CD14-positive monocyte (primary cell): ENCODE measurements around the gene USP20. TPM values are rescaled to one million over a fixed set of nuclear protein-coding genes. Genes with fewer than 3 reads are reported as not detected.

Source experiments
- DNase-seq, 3 donors: peaks; one replicate each; pipeline ENCODE4 v3.0.0-alpha.2; 2011 to 2022
- H2AFZ ChIP-seq: 2 replicates; pipeline ENCODE4 v1.6.0; 2012; ENCODE audit warnings: mild to moderate bottlenecking, low read depth, low read length, inconsistent platforms; ENCODE audit not compliant: insufficient read depth, poor library complexity, severe bottlenecking
- H3K27ac ChIP-seq, 2 donors: 1 replicate in 1 of 2; 2 replicates in 1 of 2; pipeline ENCODE4 v1.5.1; 2012 to 2013; ENCODE audit warnings: low read length in 2 of 2, control low read depth in 1 of 2, inconsistent platforms in 1 of 2, low read depth in 1 of 2, mild to moderate bottlenecking in 1 of 2
- H3K27me3 ChIP-seq, 2 donors: one replicate each; pipeline versions ENCODE4 v1.6.0 to v1.6.1; 2011 to 2013; ENCODE audit warnings: low read length in 2 of 2; ENCODE audit not compliant: control insufficient read depth in 2 of 2, insufficient read depth in 2 of 2
- H3K36me3 ChIP-seq, 2 donors: replicated peaks in 1 of 2; 1 replicate in 1 of 2; 2 replicates in 1 of 2; pipeline versions ENCODE4 v1.5.1 to v1.6.1; 2012 to 2013; ENCODE audit warnings: low read length in 2 of 2, control low read depth in 1 of 2, inconsistent platforms in 1 of 2, mild to moderate bottlenecking in 1 of 2; ENCODE audit not compliant: insufficient read depth in 2 of 2, control insufficient read depth in 1 of 2
- H3K4me1 ChIP-seq, 2 donors: 1 replicate in 1 of 2; 2 replicates in 1 of 2; pipeline versions ENCODE4 v1.5.1 to v1.6.1; 2012 to 2013; ENCODE audit warnings: low read length in 2 of 2, control low read depth in 1 of 2, inconsistent platforms in 1 of 2, mild to moderate bottlenecking in 1 of 2, moderate library complexity in 1 of 2; ENCODE audit not compliant: insufficient read depth in 2 of 2, control insufficient read depth in 1 of 2
- H3K4me2 ChIP-seq: replicated peaks from 2 replicates; pipeline ENCODE3; 2012; ENCODE audit warnings: low read length, moderate library complexity, mild to moderate bottlenecking; ENCODE audit not compliant: poor library complexity, severe bottlenecking; ENCODE audit errors: extremely low read depth
- H3K4me3 ChIP-seq, 3 experiments: fragments of 200-600 bp in 1 of 3; sonication (generic) in 1 of 3; replicated peaks in 1 of 3; 1 replicate in 2 of 3; 2 replicates in 1 of 3; pipeline ENCODE4 v1.5.1; 2011 to 2013; ENCODE audit warnings: low read length in 3 of 3, mild to moderate bottlenecking in 3 of 3, control low read depth in 2 of 3, low read depth in 2 of 3, inconsistent platforms in 1 of 3, moderate library complexity in 1 of 3
- H3K79me2 ChIP-seq: 2 replicates; pipeline ENCODE4 v1.6.0; 2012; ENCODE audit warnings: mild to moderate bottlenecking, control low read depth, inconsistent platforms, low read length, moderate library complexity; ENCODE audit not compliant: insufficient read depth
- H3K9ac ChIP-seq: 2 replicates; pipeline ENCODE4 v1.6.0; 2017; ENCODE audit warnings: low read length, mild to moderate bottlenecking; ENCODE audit not compliant: insufficient read depth, poor library complexity, severe bottlenecking
- H3K9me3 ChIP-seq, 2 donors: replicated peaks in 1 of 2; 1 replicate in 1 of 2; 2 replicates in 1 of 2; pipeline versions ENCODE4 v1.5.1 to v1.6.1; 2012 to 2013; ENCODE audit warnings: low read length in 2 of 2, control low read depth in 1 of 2; ENCODE audit not compliant: control insufficient read depth in 1 of 2, insufficient read depth in 1 of 2
- H4K20me1 ChIP-seq: 2 replicates; pipeline ENCODE4 v1.6.0; 2012; ENCODE audit warnings: mild to moderate bottlenecking, low read length, control low read depth, moderate library complexity; ENCODE audit not compliant: insufficient read depth
- H3K27ac Mint-ChIP-seq, 7 donors: one replicate each; pipeline ENCODE4 v1.8.0; 2020; ENCODE audit warnings: mild to moderate bottlenecking in 7 of 7, mixed read lengths in 7 of 7, moderate library complexity in 6 of 7, inconsistent platforms in 2 of 7
- H3K27me3 Mint-ChIP-seq, 3 donors: one replicate each; pipeline ENCODE4 v1.8.0; 2021 to 2022; ENCODE audit warnings: low read depth in 3 of 3, mild to moderate bottlenecking in 3 of 3, mixed read lengths in 3 of 3, moderate library complexity in 3 of 3, inconsistent platforms in 1 of 3
- H3K36me3 Mint-ChIP-seq, 2 donors: one replicate each; pipeline ENCODE4 v1.8.0; 2020; ENCODE audit warnings: mixed read lengths in 2 of 2, inconsistent platforms in 1 of 2, mild to moderate bottlenecking in 1 of 2
- H3K4me1 Mint-ChIP-seq: one replicate; pipeline ENCODE4 v1.8.0; 2020; ENCODE audit warnings: mild to moderate bottlenecking, mixed read lengths
- H3K4me3 Mint-ChIP-seq, 2 donors: one replicate each; pipeline ENCODE4 v1.8.0; 2020; ENCODE audit warnings: mild to moderate bottlenecking in 2 of 2, mixed read lengths in 2 of 2, moderate library complexity in 1 of 2
- H3K9me3 Mint-ChIP-seq, 7 donors: one replicate each; pipeline ENCODE4 v1.8.0; 2020 to 2022; ENCODE audit warnings: mixed read lengths in 7 of 7, mild to moderate bottlenecking in 6 of 7, moderate library complexity in 6 of 7, inconsistent platforms in 2 of 7
- CTCF ChIP-seq: fragments of 200-600 bp; IDR thresholded peaks from one replicate; pipeline ENCODE4 v1.8.0; 2022; ENCODE audit warnings: antibody characterized with exemption, mild to moderate bottlenecking
- WGBS: methylation state at CpG from one replicate; pipeline ENCODE4 v1.1.5; 2013; ENCODE audit warnings: missing lambda C conversion rate; ENCODE audit not compliant: insufficient coverage; 5-methylcytosine and 5-hydroxymethylcytosine counted together
- intact Hi-C, 2 donors: fragments of 100-400 bp; cut with micrococcal nuclease; formaldehyde crosslinking; loops; one replicate each; pipeline versions ENCODE4 v1.15.0 to v1.15.1; 2023
- polyA plus RNA-seq, 3 donors: library from polyadenylated mRNA; depleted of rRNA in 1 of 3; unstranded in 2 of 3; stranded (reverse) in 1 of 3; fragments of 300-500 nt in 2 of 3; fragments of >200 nt in 1 of 3; fragmentation: Illumina TruSeq in 2 of 3; gene quantifications; 1 replicate in 2 of 3; 2 replicates in 1 of 3; pipeline ENCODE4 v1.2.3, GENCODE V29; 2012 to 2021

Gene USP20
- polyA plus RNA-seq, 3 donors, result 2.7 to 30.0 (median 5.2) TPM

- H3K27me3 Mint-ChIP-seq, result peaks cover 0 to 3% (median 1%) of the 10 kb centered on the region in 3 donors
- intact Hi-C loops, result no loop called here
- H4K20me1 ChIP-seq, result no peaks in the 10 kb centered on the region
- H3K27ac ChIP-seq, result no peak overlapping the region
- H3K9me3 ChIP-seq, result no peaks in the 10 kb centered on the region
- DNase-seq, result no peak
- H3K36me3 ChIP-seq, result peaks cover 50 to 64% of the 10 kb centered on the region in 2 donors
- TF ChIP-seq CTCF, result no peak
- H3K4me2 ChIP-seq, result no peak overlapping the region
- no CpG with 5 or more reads among the region's 1 CpG for WGBS
- H3K9me3 Mint-ChIP-seq, result no peaks in the 10 kb centered on the region
- H3K4me1 Mint-ChIP-seq, result peaks cover 9% of the 10 kb centered on the region
- no peak overlapping the region for H3K4me3 Mint-ChIP-seq
- H3K4me1 ChIP-seq, result peaks cover 10 to 13% of the 10 kb centered on the region in 2 donors
- no peak overlapping the region for H3K4me3 ChIP-seq
- H3K79me2 ChIP-seq, result peaks cover 19% of the 10 kb centered on the region
- H3K27ac Mint-ChIP-seq, result no peak overlapping the region
- no peak overlapping the region for H2AFZ ChIP-seq
- peaks cover 51 to 60% of the 10 kb centered on the region in 2 donors for H3K36me3 Mint-ChIP-seq
- H3K9ac ChIP-seq, result no peak overlapping the region
- H3K27me3 ChIP-seq, result no peaks in the 10 kb centered on the region
Observed at GRCh38 chr9:129826759-129827158, 8.5 kb upstream of the USP20 start.

GRCh38 chr9:129828051-129828450, 7.2 kb upstream of the USP20 start:
- intact Hi-C loops, result no loop called here
- Mint-ChIP-seq H3K36me3 (peaks cover 50 to 58% of the 10 kb centered on the region in 2 donors), H3K4me3 (no peak overlapping the region), H3K4me1 (peaks cover 1% of the 10 kb centered on the region), H3K27ac (peak overlapping the region in 2 of 7 donors; percentile 32 to 58), H3K27me3 (peaks cover 0 to 1% (median 0%) of the 10 kb centered on the region in 3 donors), H3K9me3 (no peaks in the 10 kb centered on the region)
- Histone ChIP-seq H3K4me3 (no peak overlapping the region), H3K36me3 (peaks cover 55 to 67% of the 10 kb centered on the region in 2 donors), H3K9me3 (no peaks in the 10 kb centered on the region), H2AFZ (no peak overlapping the region), H3K27me3 (no peaks in the 10 kb centered on the region), H3K27ac (no peak overlapping the region), H4K20me1 (no peaks in the 10 kb centered on the region), H3K4me1 (peaks cover 2 to 5% of the 10 kb centered on the region in 2 donors), H3K9ac (no peak overlapping the region), H3K79me2 (peaks cover 11% of the 10 kb centered on the region), H3K4me2 (no peak overlapping the region)
- no peak for TF ChIP-seq CTCF
- WGBS, result 33% methylated on average over 1 of the region's 9 CpGs
- no peak for DNase-seq
